GM10266 (cell line): ENCODE results near the gene PROS1.
"Not testable (repeated sequence)": the region's sequence is repeated elsewhere in the genome, so short reads cannot be mapped to it uniquely, and the experiment has no call there.

Experiments
- DNase-seq: peaks from one replicate; pipeline ENCODE4 v3.0.0; 2012; ENCODE audit errors: extremely low spot score
- CTCF ChIP-seq: IDR thresholded peaks from 2 replicates; pipeline ENCODE4 v1.5.1; 2012; ENCODE audit warnings: mild to moderate bottlenecking, low read depth; ENCODE audit not compliant: control insufficient read depth, insufficient read depth; ENCODE audit errors: missing control alignments

The PROS1 gene

GRCh38 chr3:93934366-93935046 is 39.2 kb downstream of the PROS1 start:
- TF ChIP-seq CTCF = no peak
- DNase-seq = no peak

- no peak for DNase-seq
- no peak for TF ChIP-seq CTCF
Observed at GRCh38 chr3:93931597-93932229, 42.0 kb downstream of the PROS1 start.

- TF ChIP-seq CTCF = no peak
- no peak for DNase-seq
Observed at GRCh38 chr3:93930041-93930440, 43.7 kb downstream of the PROS1 start.

- no peak for DNase-seq
- no peak for TF ChIP-seq CTCF
Observed at GRCh38 chr3:93926789-93927188, 46.9 kb downstream of the PROS1 start.

- no peak for DNase-seq
- TF ChIP-seq CTCF = no peak
Observed at GRCh38 chr3:93924491-93924890, 49.2 kb downstream of the PROS1 start.

GRCh38 chr3:93923006-93923405 is 50.7 kb downstream of the PROS1 start:
- TF ChIP-seq CTCF = no peak
- DNase-seq = no peak

- not testable (repeated sequence) for DNase-seq
Observed at GRCh38 chr3:93917546-93918029, 56.1 kb downstream of the PROS1 start.

- not testable (repeated sequence) for DNase-seq
Observed at GRCh38 chr3:93913623-93914022, 60.1 kb downstream of the PROS1 start.
